Activated T-helper 9 cell treated with anti-CD3 and anti-CD28 coated beads, Interleukin-2, amount 50 U/mL, for 16 hours (primary cell): ENCODE data around the gene ENOX1.
"Not testable (repeated sequence)": the region's sequence is repeated elsewhere in the genome, so short reads cannot be mapped to it uniquely, and the experiment has no call there.

Experiments used
- DNase-seq: peaks from one replicate; pipeline ENCODE4 v3.0.0-alpha.2; 2020; ENCODE audit warnings: low read depth

Gene ENOX1

GRCh38 chr13:43203781-43204180 is 583.0 kb downstream of the ENOX1 start:
- no peak for DNase-seq

GRCh38 chr13:43200736-43201135 is 586.0 kb downstream of the ENOX1 start:
- DNase-seq = no peak

- DNase-seq = no peak
Measured at GRCh38 chr13:43200307-43200706, 586.5 kb downstream of the ENOX1 start.

GRCh38 chr13:43196750-43197370 is 589.9 kb downstream of the ENOX1 start:
- DNase-seq = no peak

- DNase-seq = no peak
Measured at GRCh38 chr13:43196086-43196621, 590.6 kb downstream of the ENOX1 start.

- no peak for DNase-seq
Measured at GRCh38 chr13:43195551-43195950, 591.2 kb downstream of the ENOX1 start.

- no peak for DNase-seq
Measured at GRCh38 chr13:43195112-43195511, 591.7 kb downstream of the ENOX1 start.

GRCh38 chr13:43193789-43194420 is 592.9 kb downstream of the ENOX1 start:
- no peak for DNase-seq

- DNase-seq = no peak
Measured at GRCh38 chr13:43191546-43191945, 595.2 kb downstream of the ENOX1 start.

- DNase-seq = no peak
Measured at GRCh38 chr13:43185226-43185625, 601.5 kb downstream of the ENOX1 start.

- no peak for DNase-seq
Measured at GRCh38 chr13:43180837-43181236, 605.9 kb downstream of the ENOX1 start.

- DNase-seq = no peak
Measured at GRCh38 chr13:43180036-43180660, 606.6 kb downstream of the ENOX1 start.

GRCh38 chr13:43171489-43171888 is 615.3 kb downstream of the ENOX1 start:
- no peak for DNase-seq

- DNase-seq = no peak
Measured at GRCh38 chr13:43170506-43170905, 616.3 kb downstream of the ENOX1 start.

- DNase-seq = not testable (repeated sequence)
Measured at GRCh38 chr13:43168434-43168833, 618.3 kb downstream of the ENOX1 start.

- no peak for DNase-seq
Measured at GRCh38 chr13:43167731-43168130, 619.0 kb downstream of the ENOX1 start.

GRCh38 chr13:43166644-43167457 is 619.9 kb downstream of the ENOX1 start:
- DNase-seq = no peak
